Medulla oblongata (tissue), 1 donor: ENCODE data around the gene NUDT8.
A peak's percentile ranks its signal among the peaks of the same experiment; 100 is the strongest.
"Not testable (repeated sequence)": the region's sequence is repeated elsewhere in the genome, so short reads cannot be mapped to it uniquely, and the experiment has no call there.

ENCODE experiments used
- DNase-seq: peaks from one replicate; pipeline ENCODE4 v3.0.0-alpha.2; 2015; ENCODE audit errors: extremely low spot score

Gene NUDT8

DNA sequence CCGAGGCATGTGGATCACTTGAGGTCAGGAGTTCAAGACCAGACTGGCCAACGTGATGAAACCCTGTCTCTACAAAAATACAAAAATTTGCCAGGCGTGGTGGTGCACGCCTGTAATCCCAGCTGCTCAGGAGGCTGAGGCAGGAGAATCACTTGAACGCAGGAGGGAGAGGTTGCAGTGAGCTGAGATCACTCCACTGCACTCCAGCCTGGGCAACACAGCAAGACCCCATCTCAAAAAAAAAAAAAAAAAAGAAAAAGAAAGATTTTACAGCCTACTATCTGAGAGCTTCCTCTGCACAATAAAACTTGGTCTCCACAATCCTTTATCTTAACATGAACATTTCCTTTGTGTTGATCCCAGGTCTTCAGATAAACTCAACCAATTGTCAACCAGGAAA is 31.0 kb upstream of the NUDT8 start:
- not testable (repeated sequence) for DNase-seq

DNA sequence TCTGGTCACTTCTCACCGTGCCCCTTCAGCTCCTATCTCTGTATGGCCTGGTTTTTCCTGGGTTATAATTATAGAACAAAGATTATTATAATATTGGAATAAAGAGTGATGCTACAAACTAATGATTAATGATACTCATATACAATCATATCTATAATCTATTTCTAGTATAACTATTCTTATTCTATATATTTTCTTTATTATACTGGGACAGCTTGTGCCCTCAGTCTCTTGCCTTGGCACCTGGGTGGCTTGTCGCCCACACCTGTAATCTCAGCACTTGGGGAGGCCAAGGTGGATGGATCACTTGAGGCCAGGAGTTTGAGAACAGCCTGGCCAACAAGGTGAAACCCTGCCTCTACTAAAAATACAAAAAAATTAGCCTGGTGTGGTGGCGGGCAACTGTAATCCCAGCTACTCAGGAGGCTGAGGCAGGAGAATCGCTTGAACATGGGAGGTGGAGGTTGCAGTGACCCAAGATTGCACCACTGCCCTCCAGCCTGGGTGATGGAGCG is 30.0 kb upstream of the NUDT8 start:
- DNase-seq: not testable (repeated sequence)

DNA sequence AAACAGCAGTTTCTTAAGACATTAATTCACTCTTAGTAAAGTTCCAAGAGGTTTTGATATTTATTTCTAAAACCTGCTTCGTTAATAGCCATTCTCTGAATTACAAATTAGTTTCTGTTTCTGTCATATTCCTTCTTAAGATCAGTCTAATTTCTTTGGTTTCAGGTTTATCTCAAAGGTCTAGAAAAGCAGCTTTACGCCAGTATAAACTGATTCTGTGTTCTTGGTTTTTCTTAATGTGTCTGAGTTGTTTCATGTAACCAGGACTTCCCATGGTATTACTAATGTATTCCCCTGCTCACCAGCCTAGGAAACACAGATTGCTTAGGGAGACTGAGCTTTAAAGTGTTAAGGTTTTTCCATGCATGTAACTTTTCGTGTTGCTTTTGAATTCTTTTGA is 27.6 kb upstream of the NUDT8 start:
- no peak for DNase-seq

DNA sequence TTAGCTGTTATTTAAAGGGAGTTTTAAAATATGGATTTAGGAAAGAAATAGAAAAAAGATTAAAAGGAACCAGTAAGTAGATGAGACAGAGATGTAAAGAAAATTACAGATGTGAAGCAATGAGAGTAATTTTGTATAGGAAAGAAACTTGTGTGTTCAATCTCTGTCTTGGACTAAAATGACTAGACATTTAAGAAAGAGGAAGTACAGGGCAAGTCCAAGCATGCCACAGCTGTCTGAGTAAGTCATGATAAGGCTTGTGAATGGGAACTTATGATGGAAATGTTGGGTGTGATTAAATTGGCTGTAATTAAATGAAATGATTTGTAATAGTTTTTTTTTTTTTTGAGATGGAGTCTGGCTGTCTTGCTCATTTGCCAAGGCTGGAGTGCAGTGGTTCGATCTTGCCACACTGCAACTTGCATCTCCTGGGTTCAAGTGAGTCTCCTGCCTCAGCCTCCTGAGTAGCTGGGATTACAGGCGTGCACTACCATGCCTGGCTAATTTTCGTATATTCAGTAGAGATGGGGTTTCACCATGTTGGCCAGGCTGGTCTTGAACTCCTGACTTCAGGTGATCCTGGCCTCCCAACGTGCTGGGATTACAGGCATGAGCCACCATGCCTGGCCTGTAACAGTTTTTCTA is 26.7 kb upstream of the NUDT8 start:
- DNase-seq: no peak

DNA sequence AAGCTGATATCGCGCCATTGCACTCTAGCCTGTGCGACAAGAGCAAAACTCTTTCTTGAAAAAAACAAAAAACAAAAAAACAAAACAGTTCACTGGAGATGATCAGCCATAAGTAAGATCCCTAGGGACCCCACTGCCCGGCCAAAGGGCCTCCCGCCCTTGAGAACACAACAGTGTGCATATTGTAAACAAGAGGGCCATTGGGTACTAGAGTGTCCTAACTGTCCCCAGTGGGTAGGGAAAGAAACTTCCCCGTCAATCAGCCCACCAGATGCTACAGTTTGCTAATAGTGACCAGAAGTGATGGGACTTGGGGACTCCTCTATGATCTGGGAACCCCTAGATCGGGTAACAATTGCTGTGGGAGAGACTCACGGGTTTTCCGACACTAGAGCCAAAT is 24.5 kb upstream of the NUDT8 start:
- DNase-seq: no peak

DNA sequence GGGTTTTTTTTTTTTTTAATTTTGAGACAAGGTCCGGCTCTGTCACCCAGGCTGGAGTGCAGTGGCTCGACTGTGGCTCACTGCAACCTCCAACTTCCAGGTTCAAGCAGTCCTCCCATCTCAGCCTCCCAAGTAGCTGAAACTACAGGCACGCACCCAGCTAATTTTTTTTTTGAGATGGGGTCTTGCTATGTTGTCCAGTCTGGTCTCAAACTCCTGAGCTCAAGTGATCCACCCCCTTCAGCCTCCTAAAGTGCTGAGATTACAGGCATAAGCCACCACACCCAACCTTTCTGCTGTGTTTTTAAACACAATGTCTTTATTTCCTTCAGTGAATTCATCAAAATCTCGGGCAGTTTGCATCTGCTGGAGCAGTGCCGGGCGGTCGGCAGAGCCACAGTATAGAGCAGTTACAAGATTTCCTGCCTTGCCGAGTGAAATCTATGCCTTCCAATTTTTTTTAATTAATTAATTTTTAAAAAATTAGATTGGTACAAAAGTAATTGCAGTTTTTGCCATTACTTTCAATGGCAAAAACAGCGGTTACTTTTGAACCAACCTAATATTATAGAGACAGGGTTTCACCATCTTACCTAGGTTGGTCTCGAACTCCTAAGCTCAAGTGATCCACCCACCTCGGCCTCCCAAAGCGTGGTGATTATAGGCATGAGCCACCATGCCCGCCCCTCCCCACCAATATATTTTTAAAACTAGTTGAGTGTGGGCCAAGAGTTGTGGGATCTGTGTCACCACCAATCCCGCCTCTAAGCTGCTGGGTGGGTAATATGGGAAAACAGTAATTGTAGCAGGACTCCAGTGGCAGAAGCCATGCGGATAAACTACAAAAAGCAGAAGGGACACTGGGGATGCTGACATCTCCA is 23.5 kb upstream of the NUDT8 start:
- no peak for DNase-seq

DNA sequence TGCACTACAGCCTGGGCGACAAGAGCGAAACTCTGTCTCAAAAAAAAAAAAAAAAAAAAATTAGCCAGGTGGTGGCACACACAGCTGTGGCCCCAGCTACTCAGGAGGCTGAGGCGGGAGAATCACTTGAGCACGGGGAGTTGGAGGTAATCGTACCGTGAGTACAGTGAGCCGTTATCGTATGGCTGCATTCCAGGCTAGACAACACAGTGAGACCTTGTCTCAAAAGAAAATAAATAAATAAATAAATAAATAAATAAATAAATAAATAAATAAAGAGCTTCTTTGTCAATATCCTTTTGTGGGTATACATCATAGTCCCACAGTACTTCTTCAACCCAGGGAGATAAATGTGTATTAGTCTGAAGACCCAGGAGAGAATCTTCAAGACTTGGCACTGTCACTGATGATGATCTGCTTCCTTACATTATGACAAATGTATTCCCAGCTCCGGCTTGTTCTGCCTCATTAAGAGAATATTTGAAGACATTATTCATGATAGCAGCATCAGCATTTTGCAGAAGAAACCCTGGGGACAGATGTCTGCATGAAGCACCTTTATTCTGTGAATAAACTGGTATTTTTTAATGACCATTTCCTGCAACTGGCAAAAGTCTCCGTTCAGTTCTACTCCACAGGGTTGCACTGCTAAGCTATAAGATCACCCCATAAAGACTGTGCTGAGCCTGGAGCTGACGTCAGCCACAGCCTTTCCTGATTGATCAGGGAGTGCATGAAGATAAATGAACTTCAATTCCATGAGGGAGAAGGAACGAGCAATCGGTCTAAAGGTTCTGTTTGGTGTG is 22.4 kb upstream of the NUDT8 start:
- DNase-seq: no peak

DNA sequence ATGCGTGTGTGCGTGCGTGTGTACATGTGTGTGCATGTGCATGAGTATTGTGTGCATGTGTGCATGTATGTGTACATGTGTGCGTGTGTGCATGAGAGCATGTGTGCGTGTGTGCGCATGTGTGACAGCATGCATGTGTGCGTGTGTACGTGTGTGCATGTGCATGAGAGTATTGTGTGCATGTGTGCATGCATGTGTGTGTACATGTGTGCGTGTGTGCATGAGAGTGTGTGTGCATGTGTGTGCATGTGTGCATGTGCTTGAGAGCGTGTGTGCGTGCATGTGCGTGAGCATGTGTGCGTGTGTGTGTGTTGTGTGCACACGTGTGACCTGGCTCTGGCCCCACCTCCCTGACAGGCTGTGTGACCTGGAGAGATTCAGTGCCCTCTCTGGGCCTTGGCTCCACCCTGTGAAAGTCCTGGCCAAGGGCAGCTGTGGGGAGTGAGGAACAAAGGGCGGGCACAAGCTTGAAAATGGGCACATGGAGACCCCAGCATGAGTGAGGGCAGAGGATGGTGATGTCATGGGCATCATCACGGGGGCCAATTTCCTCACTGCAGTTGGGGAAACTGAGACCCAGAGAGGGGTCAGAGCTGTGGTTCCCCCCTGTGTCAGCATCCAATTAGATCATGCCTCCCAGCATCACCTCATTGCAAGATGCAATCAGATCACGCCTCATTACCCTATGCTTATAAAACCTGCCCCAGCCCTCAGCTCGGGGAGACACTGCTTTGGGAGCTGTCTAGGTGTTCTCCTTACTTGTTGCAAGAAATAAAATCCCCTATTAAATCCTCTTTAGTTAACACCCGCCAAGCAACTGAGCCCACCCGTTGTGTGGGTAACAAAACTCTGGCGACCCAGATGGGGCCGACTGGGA is 20.1 kb upstream of the NUDT8 start:
- DNase-seq: no peak

DNA sequence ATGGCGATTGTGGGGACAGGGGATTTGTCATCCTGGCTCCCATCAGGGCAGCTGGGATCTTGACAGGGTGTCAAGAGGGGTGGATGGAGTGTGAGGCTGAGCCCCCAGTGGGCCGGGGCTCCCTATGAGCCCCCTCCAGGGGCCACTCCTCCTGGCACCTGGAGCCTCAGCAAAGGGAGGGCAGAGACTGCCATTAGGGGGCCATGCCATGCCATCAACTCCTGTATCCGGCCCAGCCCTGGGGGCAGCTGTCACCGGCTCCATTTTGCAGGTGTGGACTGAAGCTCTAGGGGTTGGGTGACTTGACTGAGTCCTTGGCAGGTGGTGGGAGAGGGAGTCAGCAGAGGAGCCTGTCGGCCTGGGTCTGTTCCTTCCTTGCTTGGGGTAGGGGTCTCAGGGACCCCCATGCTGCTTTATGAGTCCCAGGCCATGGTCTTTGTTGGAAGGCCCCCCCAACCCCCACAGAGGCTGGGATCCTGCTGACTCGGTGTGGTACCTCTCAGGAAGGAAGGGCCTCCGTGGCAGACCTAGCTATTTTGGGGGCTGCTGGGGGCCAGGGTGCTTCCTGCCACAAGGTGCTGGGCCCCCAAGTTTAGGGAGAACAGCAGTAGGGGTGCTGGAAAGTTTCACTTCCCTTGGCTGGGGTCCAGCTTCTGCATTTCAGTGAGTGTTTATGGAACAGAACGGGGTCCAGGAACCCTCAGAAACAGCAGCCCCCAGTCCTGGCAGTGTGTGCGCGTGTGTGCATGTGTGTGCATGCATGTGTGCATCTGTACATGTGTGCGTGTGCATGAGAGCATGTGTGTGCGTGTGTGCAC is 19.3 kb upstream of the NUDT8 start:
- DNase-seq: peak; percentile 69

DNA sequence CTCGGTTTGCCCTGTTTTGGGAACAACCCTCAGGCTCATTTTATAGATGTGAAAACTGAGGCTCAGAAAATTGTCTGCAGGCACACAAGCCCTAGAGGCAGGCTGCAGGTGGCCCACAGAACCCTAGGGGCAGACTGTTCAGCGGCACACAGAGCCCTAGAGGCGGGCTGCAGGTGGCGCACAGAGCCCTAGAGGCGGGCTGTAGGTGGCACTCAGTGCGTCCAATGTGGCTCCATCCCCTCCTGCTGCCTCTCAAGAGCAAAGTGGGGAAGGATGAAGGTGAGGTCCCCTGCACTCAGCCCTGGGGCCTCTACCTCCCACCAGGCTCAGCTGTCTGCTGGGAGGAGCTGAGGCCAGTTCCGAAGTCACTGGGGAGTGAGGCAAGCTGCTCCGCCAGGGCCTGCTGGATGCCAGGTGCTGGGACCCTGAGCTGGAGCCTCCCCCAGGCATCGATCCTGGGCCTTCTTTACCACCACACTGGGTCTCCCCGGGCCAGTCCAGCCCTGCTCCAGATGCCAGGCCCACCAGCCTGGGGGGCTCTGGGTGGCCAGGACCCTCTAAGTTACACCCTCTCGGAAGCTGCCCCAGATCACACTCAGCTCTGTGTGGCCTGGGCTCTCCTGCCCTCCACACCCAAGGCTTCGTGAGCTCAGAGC is 18.5 kb upstream of the NUDT8 start:
- DNase-seq: no peak

DNA sequence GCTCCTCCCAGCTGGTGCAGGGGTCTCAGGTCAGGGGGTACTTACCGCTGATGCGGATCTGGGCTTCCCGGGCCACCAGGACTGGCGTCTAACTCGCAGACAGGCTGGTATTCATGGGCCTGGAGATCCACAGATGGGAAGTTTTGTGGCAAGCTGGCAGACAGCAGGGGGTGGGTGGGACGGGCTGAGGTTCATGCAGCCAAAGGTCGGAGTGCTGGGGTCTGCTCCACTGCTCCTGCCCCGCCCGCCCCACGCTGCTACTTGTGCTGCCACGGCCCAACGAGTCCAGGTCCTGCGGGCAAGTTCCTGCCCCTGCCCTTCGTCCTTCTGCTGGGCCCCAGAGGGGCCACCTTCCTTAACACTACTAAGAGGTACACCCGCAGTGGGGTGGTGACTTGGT is 17.7 kb upstream of the NUDT8 start:
- DNase-seq: no peak

DNA sequence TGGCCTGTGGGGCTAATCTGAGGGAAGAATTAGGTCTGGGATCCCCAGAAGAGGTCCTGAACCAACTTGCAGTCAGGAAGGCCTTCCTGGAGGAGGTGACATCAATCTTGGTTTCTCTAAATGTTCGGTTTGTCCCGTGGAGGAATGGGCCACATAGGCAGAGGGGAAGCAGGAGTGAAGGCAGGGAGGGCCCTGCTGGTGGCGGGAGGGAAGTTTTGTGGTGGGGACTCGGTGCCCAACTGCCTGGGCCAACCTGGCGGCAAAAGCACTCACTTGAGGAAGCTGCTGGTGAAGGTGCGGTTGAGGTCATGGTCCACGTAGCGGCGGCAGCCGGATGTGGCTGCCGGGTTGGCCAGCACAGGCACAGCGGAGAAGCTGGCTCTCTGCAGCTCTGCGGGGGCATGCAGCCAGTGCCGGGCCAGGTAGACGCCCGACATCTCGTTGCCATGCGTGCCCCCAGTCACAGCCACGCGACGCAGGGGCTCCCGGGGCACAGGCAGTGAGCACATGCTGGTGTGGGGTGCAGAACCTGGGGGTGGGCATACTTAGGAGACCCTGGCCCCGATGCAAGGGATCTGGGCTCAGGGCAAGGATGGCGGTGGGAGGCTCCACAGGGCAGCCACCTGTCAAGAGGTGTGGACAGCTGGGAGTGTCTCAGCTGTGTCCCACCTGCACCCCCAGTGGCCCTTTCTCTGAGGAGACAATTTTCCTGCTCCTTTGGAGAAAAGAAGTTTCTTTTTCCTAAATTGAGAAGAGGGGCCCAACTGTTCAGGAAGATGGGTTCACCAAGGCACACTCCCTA is 17.0 kb upstream of the NUDT8 start:
- no peak for DNase-seq

DNA sequence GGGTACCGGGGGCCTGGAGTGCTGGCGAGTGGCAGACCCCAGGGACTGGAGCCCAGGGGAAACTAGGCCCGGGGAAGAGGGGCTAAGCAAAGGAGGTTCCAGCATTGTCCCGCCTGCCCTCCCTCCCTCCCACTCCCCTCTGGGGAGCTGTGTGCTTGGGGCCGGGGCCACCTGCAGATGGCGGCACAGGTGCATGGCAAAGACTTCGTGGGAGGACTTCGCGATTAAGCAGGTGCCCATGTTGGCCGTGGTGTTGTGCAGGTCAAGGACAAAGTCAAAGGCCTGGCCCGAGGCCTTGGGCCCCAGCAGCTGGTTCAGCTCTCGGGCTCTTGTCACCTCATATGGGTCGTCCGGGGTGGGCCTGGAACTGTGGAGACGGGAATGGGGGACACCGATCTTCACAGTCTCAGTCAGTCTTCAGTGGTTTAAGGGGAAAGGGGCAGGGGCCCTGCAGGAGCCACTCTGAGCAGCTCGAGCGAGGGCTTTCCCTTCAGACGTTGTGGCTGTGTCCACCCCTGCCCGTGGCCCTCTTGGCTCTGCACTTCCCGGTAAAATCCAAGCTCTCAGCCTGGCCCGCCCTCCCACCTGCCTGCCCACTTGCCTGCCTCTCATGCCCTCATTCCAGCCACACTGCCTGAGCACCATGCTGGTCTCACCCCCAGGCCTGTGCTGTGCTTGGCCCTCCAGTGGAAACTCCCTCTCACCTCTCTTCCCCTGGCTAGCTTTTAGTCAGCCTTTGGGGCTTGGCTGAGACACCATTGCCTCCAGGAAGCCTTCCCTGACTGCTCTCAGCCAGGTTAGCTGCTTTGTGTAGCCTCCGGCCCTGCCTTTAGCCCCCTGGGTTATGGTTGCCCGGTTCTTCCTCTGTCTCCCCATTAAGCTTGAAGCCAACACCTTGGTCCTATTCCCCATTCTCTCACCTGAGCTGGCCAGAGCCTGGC is 16.1 kb upstream of the NUDT8 start:
- DNase-seq: no peak

DNA sequence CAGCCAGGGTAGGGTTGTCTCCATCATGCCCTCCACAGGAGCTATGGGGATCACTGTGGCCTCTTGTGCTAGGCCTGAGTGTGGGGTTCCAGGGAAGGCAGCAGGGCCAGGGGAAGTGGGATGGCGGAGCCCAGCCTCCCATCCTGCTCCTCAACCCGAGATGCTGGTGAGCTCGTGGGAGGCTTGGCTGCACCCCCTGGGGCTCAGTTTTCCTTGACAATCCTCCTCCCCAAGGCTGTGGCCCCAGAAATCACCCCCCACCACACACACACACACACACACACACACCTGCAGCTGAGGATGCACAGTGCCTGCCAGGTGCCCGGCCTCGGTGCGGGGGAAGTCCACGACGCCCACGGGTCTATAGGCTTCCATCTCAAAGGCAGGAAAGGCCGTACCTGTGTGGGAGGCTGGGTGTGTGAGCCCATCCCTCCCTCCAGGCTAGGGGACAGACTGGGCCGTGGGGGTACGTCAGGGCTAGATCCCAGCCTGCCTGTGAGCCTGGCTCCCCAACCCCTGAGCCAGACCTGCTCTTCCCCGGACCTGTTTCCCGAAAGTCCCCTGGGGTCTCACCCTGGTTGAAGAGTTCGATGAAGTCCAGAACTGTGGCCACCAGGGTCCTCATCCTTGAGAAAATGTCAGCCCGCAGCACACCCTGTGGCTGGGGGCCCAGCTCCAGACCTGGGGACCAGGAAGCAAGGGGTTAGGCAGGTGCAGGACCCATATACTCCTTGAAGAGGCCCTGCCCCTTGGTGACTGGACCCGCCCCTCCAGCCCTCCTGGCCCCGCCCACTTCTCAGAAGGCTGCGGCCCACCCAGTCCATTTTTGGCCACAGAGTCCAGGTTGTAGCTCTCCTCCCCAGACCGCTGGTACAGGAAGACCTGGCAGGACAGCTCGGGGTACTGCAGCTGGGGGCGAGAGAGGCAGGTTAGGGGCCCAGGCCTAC is 15.0 kb upstream of the NUDT8 start:
- no peak for DNase-seq

DNA sequence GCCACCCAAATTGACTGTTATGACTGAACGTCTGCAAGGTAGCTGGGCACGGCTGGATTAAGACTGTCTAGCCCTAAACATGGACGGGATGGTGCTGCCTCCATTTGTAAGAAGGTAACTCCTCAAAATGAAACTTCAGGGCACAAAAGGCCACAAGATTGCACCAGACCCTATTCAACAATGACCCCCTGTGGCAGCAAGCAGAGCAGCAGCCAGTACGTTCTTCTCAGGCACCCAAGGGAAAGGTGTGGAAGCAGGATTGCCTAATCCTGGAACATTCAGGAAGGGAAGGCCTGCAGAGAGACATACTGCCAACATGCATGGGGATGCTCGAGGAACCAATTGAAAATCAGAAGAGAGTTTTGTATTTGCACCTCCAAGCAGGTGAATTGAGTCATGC is 14.3 kb upstream of the NUDT8 start:
- no peak for DNase-seq

DNA sequence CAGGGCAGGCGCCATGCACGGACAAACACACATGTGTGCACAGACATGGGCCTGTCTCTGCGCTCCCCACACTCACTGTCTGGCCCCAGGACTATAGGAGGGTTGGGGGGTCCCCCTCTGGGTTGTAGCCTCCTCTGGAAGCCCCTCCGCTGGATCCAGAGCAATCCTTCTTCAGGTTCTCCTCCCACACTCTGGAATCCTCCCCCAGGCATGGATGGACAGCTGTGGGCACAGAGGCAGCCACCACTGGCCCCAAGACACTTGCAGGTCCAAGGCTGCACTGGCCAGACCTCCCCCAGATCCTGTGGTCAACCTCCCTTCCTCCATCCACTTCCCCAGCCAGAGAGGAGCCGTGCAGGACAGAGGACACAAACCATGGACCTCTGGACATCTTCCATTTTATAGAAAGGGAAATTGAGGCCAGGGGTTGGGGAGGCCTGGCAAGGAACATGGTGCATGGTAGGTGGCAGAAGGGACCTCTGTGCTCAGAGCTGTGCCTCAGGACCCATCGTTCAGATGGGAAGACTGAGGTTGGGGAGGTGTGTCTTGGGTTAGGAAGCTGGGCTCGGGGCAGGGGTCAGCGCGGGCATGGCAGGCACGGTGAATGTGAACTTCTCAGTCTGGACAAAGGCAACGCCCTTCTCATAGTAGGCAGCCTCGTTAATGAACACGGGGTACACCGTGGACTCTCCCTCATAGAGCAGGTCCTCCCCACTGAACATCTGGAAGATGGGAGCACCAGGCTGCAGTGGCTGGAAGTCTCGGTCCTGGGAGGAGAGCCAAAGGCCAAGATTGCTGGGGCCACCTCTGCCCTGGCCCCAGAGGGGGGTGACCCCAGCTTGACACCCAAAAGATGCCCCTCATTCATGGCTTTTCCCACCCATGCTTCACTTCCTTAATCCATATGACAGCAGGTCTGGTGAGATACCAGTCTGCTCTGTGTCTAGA is 12.7 kb upstream of the NUDT8 start:
- DNase-seq: no peak
